Measurements from ENCODE around the gene CCL27.

DNA sequence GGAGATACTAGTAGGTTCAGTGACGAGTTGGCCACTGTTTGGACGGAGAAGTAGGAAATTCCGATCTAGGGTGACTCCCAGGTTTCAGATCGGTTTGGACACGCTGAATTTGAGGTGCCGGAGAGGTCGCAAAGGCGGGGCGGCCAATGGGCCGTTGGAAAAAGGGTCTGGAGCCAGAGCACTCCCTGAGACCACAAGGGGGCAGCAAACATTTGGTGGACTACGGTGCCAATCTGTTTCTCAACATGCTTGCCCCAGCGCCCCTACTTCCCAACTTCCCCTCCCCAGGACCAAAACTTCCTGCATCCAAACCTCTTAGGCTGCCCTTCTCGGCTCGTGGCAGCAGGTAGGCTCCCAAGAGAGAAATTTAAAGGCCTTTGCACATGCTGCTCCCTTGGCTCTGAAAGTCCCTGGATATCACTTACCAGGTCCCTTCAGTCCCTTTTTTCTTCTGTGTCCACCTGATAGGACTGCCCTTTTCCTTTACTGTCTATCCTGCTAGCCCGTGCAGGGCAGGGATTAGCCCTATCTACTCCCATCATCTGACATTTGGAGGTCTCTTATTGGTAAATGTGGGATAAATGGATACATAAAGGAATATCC is 49.6 kb downstream of the CCL27 start:
- TF ChIP-seq, protein P1, sequence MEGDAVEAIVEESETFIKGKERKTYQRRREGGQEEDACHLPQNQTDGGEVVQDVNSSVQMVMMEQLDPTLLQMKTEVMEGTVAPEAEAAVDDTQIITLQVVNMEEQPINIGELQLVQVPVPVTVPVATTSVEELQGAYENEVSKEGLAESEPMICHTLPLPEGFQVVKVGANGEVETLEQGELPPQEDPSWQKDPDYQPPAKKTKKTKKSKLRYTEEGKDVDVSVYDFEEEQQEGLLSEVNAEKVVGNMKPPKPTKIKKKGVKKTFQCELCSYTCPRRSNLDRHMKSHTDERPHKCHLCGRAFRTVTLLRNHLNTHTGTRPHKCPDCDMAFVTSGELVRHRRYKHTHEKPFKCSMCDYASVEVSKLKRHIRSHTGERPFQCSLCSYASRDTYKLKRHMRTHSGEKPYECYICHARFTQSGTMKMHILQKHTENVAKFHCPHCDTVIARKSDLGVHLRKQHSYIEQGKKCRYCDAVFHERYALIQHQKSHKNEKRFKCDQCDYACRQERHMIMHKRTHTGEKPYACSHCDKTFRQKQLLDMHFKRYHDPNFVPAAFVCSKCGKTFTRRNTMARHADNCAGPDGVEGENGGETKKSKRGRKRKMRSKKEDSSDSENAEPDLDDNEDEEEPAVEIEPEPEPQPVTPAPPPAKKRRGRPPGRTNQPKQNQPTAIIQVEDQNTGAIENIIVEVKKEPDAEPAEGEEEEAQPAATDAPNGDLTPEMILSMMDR (IDR thresholded peaks at IDR 0.05), result peak; percentile 82
- TF ChIP-seq HOXA7 (CRISPR knock-in tag; IDR thresholded peaks at IDR 0.05) (no peak), POLR2AphosphoS2 (conservative IDR thresholded peaks at IDR 0.05; ENCODE audit: low read length) (no peak), CEBPB (IDR thresholded peaks at IDR 0.05) (peak in 1 of 2 experiments; percentile 58; a peak in 2 of 4 replicates), BHLHE40 (IDR thresholded peaks at IDR 0.05; ENCODE audit: low read depth, low read length) (no peak), PHF8 (IDR thresholded peaks at IDR 0.05; ENCODE audit: borderline replicate concordance, low read depth) (no peak), ZC3H11A (IDR thresholded peaks at IDR 0.05) (no peak), EP300 (IDR thresholded peaks at IDR 0.05) (no peak), POLR2A (IDR thresholded peaks at IDR 0.05; ENCODE audit: low read length) (no peak), HDAC2 (IDR thresholded peaks at IDR 0.05) (no peak), CHD4 (IDR thresholded peaks at IDR 0.05; ENCODE audit: borderline replicate concordance) (no peak)
- TF ChIP-seq, protein P2, sequence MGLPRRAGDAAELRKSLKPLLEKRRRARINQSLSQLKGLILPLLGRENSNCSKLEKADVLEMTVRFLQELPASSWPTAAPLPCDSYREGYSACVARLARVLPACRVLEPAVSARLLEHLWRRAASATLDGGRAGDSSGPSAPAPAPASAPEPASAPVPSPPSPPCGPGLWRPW (IDR thresholded peaks at IDR 0.05), result no peak
- TF ChIP-seq, protein P3, sequence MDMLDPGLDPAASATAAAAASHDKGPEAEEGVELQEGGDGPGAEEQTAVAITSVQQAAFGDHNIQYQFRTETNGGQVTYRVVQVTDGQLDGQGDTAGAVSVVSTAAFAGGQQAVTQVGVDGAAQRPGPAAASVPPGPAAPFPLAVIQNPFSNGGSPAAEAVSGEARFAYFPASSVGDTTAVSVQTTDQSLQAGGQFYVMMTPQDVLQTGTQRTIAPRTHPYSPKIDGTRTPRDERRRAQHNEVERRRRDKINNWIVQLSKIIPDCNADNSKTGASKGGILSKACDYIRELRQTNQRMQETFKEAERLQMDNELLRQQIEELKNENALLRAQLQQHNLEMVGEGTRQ (IDR thresholded peaks at IDR 0.05), result no peak
